COLO829 (cell line): ENCODE results near the gene POU2AF1.

Experiments used
- DNase-seq: peaks from one replicate; pipeline ENCODE4 v3.0.0; 2012; ENCODE audit warnings: low spot score

The POU2AF1 gene

GRCh38 chr11:111310723-111311122, 68.4 kb downstream of the POU2AF1 start:
- no peak for DNase-seq

GRCh38 chr11:111310088-111310487, 69.0 kb downstream of the POU2AF1 start:
- DNase-seq: peak; percentile 28

- no peak for DNase-seq
Measured at GRCh38 chr11:111309215-111309915, 69.7 kb downstream of the POU2AF1 start.

- DNase-seq: no peak
Measured at GRCh38 chr11:111308140-111308539, 70.9 kb downstream of the POU2AF1 start.

- DNase-seq: no peak
Measured at GRCh38 chr11:111307472-111308108, 71.5 kb downstream of the POU2AF1 start.

- DNase-seq: no peak
Measured at GRCh38 chr11:111306321-111306720, 72.8 kb downstream of the POU2AF1 start.

- DNase-seq: no peak
Measured at GRCh38 chr11:111305876-111306275, 73.2 kb downstream of the POU2AF1 start.

- no peak for DNase-seq
Measured at GRCh38 chr11:111305162-111305802, 73.8 kb downstream of the POU2AF1 start.

GRCh38 chr11:111303461-111303860, 75.6 kb downstream of the POU2AF1 start:
- DNase-seq: no peak

- DNase-seq: no peak
Measured at GRCh38 chr11:111302298-111302697, 76.8 kb downstream of the POU2AF1 start.
